Measurements from ENCODE around the gene SLC8B1.

SLC8B1 gene

DNA sequence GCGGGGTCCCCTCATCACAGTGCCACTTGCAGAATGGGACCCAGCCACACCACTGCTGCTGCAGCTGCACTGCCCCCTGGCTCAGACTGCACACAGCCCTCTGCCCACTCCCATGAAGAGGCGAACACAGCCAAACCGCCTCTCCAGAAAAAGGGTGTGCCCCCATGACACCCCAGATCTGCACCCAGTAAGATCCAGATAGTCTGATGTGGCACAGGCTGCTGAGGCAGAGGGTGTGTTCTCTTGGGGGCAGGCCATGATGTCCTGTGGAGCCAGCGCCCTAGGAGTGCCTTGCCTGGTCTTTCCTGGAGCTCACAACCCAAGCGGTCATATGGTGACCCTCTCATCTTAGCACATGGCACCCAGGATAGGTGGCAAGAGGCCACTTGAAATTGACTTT, 44.4 kb downstream of the SLC8B1 start:
- ChIA-PET CTCF (interaction anchor here (1.4 kb wide), 1 partner anchor 41 kb away, joined by 3 read pairs; no protein-coding TSS in a partner anchor), POLR2A (no interaction called here)
- Histone ChIP-seq H3K27me3 (replicated peaks in 2 of 5; ENCODE audit: control insufficient read depth in 4 of 5, insufficient read depth in 5 of 5, low read length in 4 of 5) (no peaks in the 10 kb centered on the region), H3K9me3 (ENCODE audit: control extremely low read depth in 1 of 5, control insufficient read depth in 4 of 5, insufficient read depth in 2 of 5, low read depth in 1 of 5, low read length in 4 of 5) (no peaks in the 10 kb centered on the region), H3K27ac (ENCODE audit: insufficient read depth in 1 of 2, low read depth in 1 of 2, low read length in 2 of 2, poor library complexity in 1 of 2, severe bottlenecking in 2 of 2) (no peak overlapping the region), H3K36me3 (ENCODE audit: control insufficient read depth in 4 of 4, insufficient read depth in 4 of 4, low read length in 3 of 4) (peaks cover 0 to 56% (median 28%) of the 10 kb centered on the region in 4 experiments), H3K4me1 (ENCODE audit: control extremely low read depth in 1 of 4, control insufficient read depth in 4 of 4, insufficient read depth in 4 of 4, low read length in 3 of 4) (peaks cover 0 to 11% (median 0%) of the 10 kb centered on the region in 4 experiments), H3K4me3 (ENCODE audit: control insufficient read depth in 1 of 7, extremely low read depth in 1 of 7, insufficient read depth in 4 of 7, low read depth in 2 of 7, low read length in 6 of 7) (no peak overlapping the region)
- no peak for DNase-seq
- WGBS (ENCODE audit: insufficient coverage): 100% methylated on average over 2 of the region's 5 CpGs

DNA sequence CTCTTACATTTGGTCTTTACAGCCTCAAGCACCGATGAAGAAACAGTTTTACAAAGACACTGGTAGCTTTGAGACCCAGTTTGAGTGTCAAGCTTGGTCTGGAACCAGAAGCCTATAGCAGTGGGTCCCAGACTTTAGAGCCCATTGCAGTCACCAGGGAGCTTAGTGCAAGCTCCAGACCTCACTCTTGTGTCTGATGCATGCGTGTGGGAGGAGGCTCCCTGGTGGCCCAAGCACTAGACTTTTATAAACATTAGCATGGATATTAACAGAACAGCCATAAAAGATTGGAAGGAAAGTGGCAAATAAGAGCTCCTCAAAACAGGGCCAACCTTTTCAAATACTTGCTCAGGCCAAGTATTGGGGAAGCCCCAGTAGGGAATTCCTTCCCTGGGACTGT, 45.5 kb downstream of the SLC8B1 start:
- no peak overlapping the region for H3K4me3 ChIP-seq (ENCODE audit: control insufficient read depth in 1 of 7, extremely low read depth in 1 of 7, insufficient read depth in 4 of 7, low read depth in 2 of 7, low read length in 6 of 7)
- ChIA-PET POLR2A (no interaction called here), CTCF (interaction anchor here (0.6 to 1.4 kb wide), 3 partner anchors 40 to 103 kb away, joined by 3 read pairs; no protein-coding TSS in a partner anchor)
- no peaks in the 10 kb centered on the region for H3K9me3 ChIP-seq (ENCODE audit: control extremely low read depth in 1 of 5, control insufficient read depth in 4 of 5, insufficient read depth in 2 of 5, low read depth in 1 of 5, low read length in 4 of 5)
- H3K27ac ChIP-seq (ENCODE audit: insufficient read depth in 1 of 2, low read depth in 1 of 2, low read length in 2 of 2, poor library complexity in 1 of 2, severe bottlenecking in 2 of 2): no peak overlapping the region
- peaks cover 0 to 11% (median 0%) of the 10 kb centered on the region in 4 experiments for H3K4me1 ChIP-seq (ENCODE audit: control extremely low read depth in 1 of 4, control insufficient read depth in 4 of 4, insufficient read depth in 4 of 4, low read length in 3 of 4)
- 95% methylated on average over 2 of the region's 2 CpGs for WGBS (ENCODE audit: insufficient coverage)
- DNase-seq: no peak
- H3K36me3 ChIP-seq (ENCODE audit: control insufficient read depth in 4 of 4, insufficient read depth in 4 of 4, low read length in 3 of 4): peaks cover 0 to 66% (median 29%) of the 10 kb centered on the region in 4 experiments
- no peaks in the 10 kb centered on the region for H3K27me3 ChIP-seq (replicated peaks in 2 of 5; ENCODE audit: control insufficient read depth in 4 of 5, insufficient read depth in 5 of 5, low read length in 4 of 5)

DNA sequence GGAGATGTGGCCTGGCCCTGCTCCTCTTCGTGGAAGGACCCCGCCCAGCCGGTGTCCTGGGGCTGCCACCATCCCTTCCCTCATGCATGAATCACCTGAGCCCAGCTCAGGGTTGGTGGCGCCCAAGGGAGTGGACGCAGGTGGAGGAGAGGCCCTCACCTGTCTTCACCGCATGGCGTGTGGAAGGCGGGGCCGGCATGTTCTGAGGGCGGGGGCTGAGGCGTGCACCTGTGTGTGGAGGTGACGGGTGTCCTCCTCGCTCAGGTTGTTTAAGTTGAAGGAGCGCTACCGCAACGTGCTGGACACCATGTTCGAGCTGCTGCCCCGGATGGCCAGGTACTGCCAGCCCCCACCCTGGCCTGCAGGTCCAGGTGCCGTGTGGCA, 47.0 kb downstream of the SLC8B1 start:
- H3K27me3 ChIP-seq (replicated peaks in 2 of 5; ENCODE audit: control insufficient read depth in 4 of 5, insufficient read depth in 5 of 5, low read length in 4 of 5): no peaks in the 10 kb centered on the region
- ChIA-PET CTCF (interaction anchor here (1.0 kb wide), 1 partner anchor 10 kb away, joined by 3 read pairs; no protein-coding TSS in a partner anchor), POLR2A (no interaction called here)
- DNase-seq: no peak
- H3K4me1 ChIP-seq (ENCODE audit: control extremely low read depth in 1 of 4, control insufficient read depth in 4 of 4, insufficient read depth in 4 of 4, low read length in 3 of 4): peaks cover 0 to 11% (median 0%) of the 10 kb centered on the region in 4 experiments
- no peak overlapping the region for H3K4me3 ChIP-seq (ENCODE audit: control insufficient read depth in 1 of 7, extremely low read depth in 1 of 7, insufficient read depth in 4 of 7, low read depth in 2 of 7, low read length in 6 of 7)
- no peaks in the 10 kb centered on the region for H3K9me3 ChIP-seq (ENCODE audit: control extremely low read depth in 1 of 5, control insufficient read depth in 4 of 5, insufficient read depth in 2 of 5, low read depth in 1 of 5, low read length in 4 of 5)
- no peak overlapping the region for H3K27ac ChIP-seq (ENCODE audit: insufficient read depth in 1 of 2, low read depth in 1 of 2, low read length in 2 of 2, poor library complexity in 1 of 2, severe bottlenecking in 2 of 2)
- WGBS (ENCODE audit: insufficient coverage): 98% methylated on average over 11 of the region's 19 CpGs
- H3K36me3 ChIP-seq (ENCODE audit: control insufficient read depth in 4 of 4, insufficient read depth in 4 of 4, low read length in 3 of 4): peaks cover 0 to 55% (median 23%) of the 10 kb centered on the region in 4 experiments

DNA sequence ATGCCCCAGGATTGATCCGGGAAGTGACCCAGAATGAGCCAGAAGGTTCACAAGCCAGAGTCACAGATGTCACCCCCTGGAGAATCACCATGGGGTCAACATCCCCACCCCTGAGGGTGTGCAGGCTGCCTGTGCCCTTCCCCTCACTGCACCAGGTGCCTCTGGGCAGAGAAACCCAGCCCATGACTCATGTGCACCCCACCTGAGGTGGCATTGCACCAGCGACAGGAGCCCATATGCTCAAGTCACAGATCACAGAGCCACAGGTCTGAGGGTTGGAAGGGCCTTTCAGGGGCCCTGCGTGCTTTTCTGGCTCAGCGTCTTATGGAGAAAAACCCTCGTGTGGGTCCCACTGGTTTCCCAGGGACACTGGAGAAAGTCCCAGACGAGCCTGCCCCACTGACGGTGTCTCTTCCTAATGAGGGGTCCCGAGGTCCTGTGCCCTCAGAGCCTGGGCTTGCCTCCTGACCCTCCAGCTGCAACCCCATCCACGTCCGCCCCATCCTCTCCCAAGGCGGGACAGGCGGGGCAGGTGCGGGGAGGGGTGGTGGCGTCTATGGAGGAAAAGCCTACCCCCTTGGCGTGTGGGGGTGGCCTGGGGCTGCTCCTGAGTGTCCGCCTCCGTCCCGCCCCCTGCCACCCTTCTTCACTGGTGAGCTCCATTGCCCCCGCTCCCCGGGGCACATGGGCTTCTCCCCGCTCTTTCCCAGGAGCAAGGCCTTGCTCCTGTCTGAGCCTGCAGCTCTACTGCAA, 47.6 kb downstream of the SLC8B1 start:
- Histone ChIP-seq H3K4me1 (ENCODE audit: control extremely low read depth in 1 of 4, control insufficient read depth in 4 of 4, insufficient read depth in 4 of 4, low read length in 3 of 4) (peaks cover 0 to 11% (median 0%) of the 10 kb centered on the region in 4 experiments), H3K9me3 (ENCODE audit: control extremely low read depth in 1 of 5, control insufficient read depth in 4 of 5, insufficient read depth in 2 of 5, low read depth in 1 of 5, low read length in 4 of 5) (no peaks in the 10 kb centered on the region), H3K4me3 (ENCODE audit: control insufficient read depth in 1 of 7, extremely low read depth in 1 of 7, insufficient read depth in 4 of 7, low read depth in 2 of 7, low read length in 6 of 7) (no peak overlapping the region), H3K36me3 (ENCODE audit: control insufficient read depth in 4 of 4, insufficient read depth in 4 of 4, low read length in 3 of 4) (peaks cover 0 to 51% (median 21%) of the 10 kb centered on the region in 4 experiments), H3K27ac (ENCODE audit: insufficient read depth in 1 of 2, low read depth in 1 of 2, low read length in 2 of 2, poor library complexity in 1 of 2, severe bottlenecking in 2 of 2) (no peak overlapping the region), H3K27me3 (replicated peaks in 2 of 5; ENCODE audit: control insufficient read depth in 4 of 5, insufficient read depth in 5 of 5, low read length in 4 of 5) (no peaks in the 10 kb centered on the region)
- 98% methylated on average over 12 of the region's 21 CpGs for WGBS (ENCODE audit: insufficient coverage)
- ChIA-PET CTCF (interaction anchor here (1.0 kb wide), 1 partner anchor 10 kb away, joined by 3 read pairs; no protein-coding TSS in a partner anchor), POLR2A (no interaction called here)
- no peak for DNase-seq

GRCh38 chr12:113286712-113287111, 48.2 kb downstream of the SLC8B1 start:
- Histone ChIP-seq H3K27me3 (replicated peaks in 2 of 5; ENCODE audit: control insufficient read depth in 4 of 5, insufficient read depth in 5 of 5, low read length in 4 of 5) (no peaks in the 10 kb centered on the region), H3K9me3 (ENCODE audit: control extremely low read depth in 1 of 5, control insufficient read depth in 4 of 5, insufficient read depth in 2 of 5, low read depth in 1 of 5, low read length in 4 of 5) (no peaks in the 10 kb centered on the region), H3K4me3 (ENCODE audit: control insufficient read depth in 1 of 7, extremely low read depth in 1 of 7, insufficient read depth in 4 of 7, low read depth in 2 of 7, low read length in 6 of 7) (no peak overlapping the region), H3K27ac (ENCODE audit: insufficient read depth in 1 of 2, low read depth in 1 of 2, low read length in 2 of 2, poor library complexity in 1 of 2, severe bottlenecking in 2 of 2) (no peak overlapping the region), H3K4me1 (ENCODE audit: control extremely low read depth in 1 of 4, control insufficient read depth in 4 of 4, insufficient read depth in 4 of 4, low read length in 3 of 4) (peaks cover 0 to 11% (median 0%) of the 10 kb centered on the region in 4 experiments), H3K36me3 (ENCODE audit: control insufficient read depth in 4 of 4, insufficient read depth in 4 of 4, low read length in 3 of 4) (peaks cover 0 to 45% (median 21%) of the 10 kb centered on the region in 4 experiments)
- POLR2A ChIA-PET: no interaction called here
- CTCF ChIA-PET: interaction anchor here (1.0 kb wide), 1 partner anchor 11 kb away, joined by 3 read pairs; no protein-coding TSS in a partner anchor
- no peak for DNase-seq
- WGBS (ENCODE audit: insufficient coverage): 88% methylated on average over 10 of the region's 11 CpGs

GRCh38 chr12:113285679-113286610, 49.0 kb downstream of the SLC8B1 start:
- no peaks in the 10 kb centered on the region for H3K9me3 ChIP-seq (ENCODE audit: control extremely low read depth in 1 of 5, control insufficient read depth in 4 of 5, insufficient read depth in 2 of 5, low read depth in 1 of 5, low read length in 4 of 5)
- H3K4me3 ChIP-seq (ENCODE audit: control insufficient read depth in 1 of 7, extremely low read depth in 1 of 7, insufficient read depth in 4 of 7, low read depth in 2 of 7, low read length in 6 of 7): no peak overlapping the region
- peaks cover 0 to 11% (median 0%) of the 10 kb centered on the region in 4 experiments for H3K4me1 ChIP-seq (ENCODE audit: control extremely low read depth in 1 of 4, control insufficient read depth in 4 of 4, insufficient read depth in 4 of 4, low read length in 3 of 4)
- H3K27ac ChIP-seq (ENCODE audit: insufficient read depth in 1 of 2, low read depth in 1 of 2, low read length in 2 of 2, poor library complexity in 1 of 2, severe bottlenecking in 2 of 2): no peak overlapping the region
- POLR2A ChIA-PET: no interaction called here
- CTCF ChIA-PET: no interaction called here
- H3K36me3 ChIP-seq (ENCODE audit: control insufficient read depth in 4 of 4, insufficient read depth in 4 of 4, low read length in 3 of 4): peaks cover 0 to 37% (median 18%) of the 10 kb centered on the region in 4 experiments
- 97% methylated on average over 17 of the region's 22 CpGs for WGBS (ENCODE audit: insufficient coverage)
- DNase-seq: no peak
- no peaks in the 10 kb centered on the region for H3K27me3 ChIP-seq (replicated peaks in 2 of 5; ENCODE audit: control insufficient read depth in 4 of 5, insufficient read depth in 5 of 5, low read length in 4 of 5)
